ENCODE measurements around the gene SERINC1.

- TF ChIP-seq CTCF (IDR thresholded peaks at IDR 0.05; ENCODE audit: low read depth, low read length) (no peak), POLR2A (IDR thresholded peaks at IDR 0.05; ENCODE audit: extremely low read depth, insufficient read length) (no peak), MAX (IDR thresholded peaks at IDR 0.05; ENCODE audit: low read depth, low read length) (no peak), MYC (IDR thresholded peaks at IDR 0.05; ENCODE audit: low read depth, low read length) (no peak)
Observed at GRCh38 chr6:122449069-122449468, 22.5 kb downstream of the SERINC1 start.

Data from NB4 (cell line).